ENCODE measurements around the gene CFAP61. TPM values are rescaled to one million over a fixed set of nuclear protein-coding genes. Genes with fewer than 3 reads are reported as not detected.
"Not testable (repeated sequence)": the region's sequence is repeated elsewhere in the genome, so short reads cannot be mapped to it uniquely, and the experiment has no call there.

The CFAP61 gene, protein sequence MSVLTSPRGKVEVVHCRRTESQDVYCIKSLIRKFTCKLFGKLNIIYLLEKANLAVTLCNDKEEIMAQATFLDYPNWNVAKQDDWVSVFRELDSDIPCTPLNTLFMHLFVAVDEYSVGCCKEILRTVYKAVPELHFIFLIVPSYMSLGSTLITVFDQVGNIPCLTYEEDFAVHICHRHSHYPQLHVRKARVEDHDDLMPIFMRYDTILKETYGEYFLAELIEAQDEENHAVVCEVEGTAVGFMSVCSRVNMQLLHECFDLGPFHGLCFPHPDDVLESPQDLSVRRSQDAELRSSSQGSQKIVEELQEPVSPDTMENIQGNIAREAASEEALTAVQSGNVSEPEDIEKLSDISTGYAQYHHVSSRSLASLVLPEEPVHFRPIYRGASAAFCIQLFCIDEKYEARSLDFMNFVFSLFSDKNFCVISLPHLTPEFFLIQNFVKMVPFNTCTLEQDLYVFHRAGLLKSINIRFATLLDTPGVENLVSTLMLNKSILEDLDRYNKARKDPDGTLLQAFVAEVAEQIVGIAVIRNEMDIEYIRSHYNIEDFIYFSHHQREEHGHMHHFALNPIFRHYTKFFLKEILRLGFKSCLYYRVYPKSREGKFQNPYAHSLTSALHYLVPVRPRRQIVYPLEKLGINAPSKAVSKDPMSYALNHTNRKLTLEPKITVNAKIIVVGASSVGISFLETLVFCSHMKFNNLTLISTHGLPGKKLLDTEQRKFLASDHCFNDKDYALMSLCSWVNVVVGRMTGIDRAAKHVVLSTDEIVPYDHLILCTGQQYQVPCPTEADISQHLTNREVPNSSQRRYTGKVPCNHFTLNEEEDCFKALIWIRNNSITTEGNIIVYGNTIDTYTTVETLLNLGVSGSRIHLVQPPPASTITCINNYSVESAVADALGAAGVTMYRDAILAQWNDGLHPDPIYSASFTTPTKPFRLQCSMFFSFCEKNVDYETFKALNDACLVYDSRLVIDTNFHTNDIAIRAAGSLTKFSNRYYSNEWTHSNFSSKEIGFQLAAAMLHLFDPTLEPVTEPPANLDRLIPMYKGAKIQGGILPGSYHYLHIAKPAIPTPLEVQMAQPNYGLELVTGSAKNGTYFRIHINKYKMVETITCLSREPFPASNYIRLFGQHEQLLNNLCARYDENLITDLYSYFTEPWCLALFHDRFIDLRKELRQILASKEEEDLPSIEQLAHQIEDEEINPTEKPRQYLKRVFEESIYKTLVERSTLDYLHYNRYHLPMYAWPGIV
- polyA plus RNA-seq (2011; rRNA removed) (not detected in 2 replicates), polyA minus RNA-seq (2011; rRNA and poly(A)+ RNA removed) (0.38 TPM in 1 of 2 replicates, not detected in the other)

DNA sequence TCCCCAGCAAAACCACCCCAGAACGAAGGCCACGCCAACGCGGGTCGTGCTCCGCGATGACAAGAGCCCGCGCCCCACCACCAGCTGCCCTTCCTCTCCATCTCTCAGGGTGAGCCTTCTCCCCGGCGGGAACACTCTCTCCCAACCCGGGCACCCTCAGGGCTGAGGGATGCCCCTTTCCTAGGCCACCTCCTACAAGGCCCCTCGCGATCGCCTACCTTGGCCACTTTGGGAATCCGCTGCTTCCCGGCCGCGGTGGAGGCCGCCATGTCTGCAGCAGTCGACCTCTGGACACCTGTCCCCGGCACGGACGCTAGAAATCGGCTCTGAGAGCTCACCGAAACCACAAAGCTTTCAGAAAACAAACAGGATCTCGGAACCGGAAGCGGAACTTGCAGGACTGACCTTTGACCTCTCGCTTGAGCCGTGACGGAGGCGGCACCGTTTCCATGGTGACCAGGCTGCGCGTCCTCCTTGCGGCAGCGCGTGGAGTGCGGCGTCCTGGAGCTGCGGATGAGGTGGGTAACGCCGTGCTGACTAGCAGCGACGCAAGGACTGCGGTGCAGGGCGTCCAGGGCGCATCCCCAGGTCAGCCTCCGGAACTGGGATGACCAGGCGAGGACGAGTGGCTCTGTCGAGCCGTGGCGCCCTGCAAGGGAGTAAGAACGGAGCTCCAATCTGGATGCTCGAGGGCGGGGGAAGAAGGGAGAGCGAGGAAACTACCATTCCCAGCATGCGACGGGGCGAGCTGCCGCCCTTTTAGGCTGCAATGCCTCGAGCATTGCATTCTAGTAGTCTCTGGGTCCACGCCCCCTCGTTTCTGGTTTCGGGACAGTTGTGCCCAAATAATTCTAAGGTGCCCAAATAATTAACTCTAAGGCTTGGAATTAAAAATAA, at the start of gene CFAP61, which contains the start of gene CRNKL1:
Gene CFAP61, plus strand, starts transcription at position 459 of the 897 bp plus-strand sequence. CDS start 4,122 bp downstream, outside the sequence.
Gene CRNKL1, minus strand, starts transcription at position 393 of the 897 bp plus-strand sequence. Its CDS starts 124 bp downstream, at position 269.
- no peak for TF ChIP-seq CTCF (IDR thresholded peaks at IDR 0.05; ENCODE audit: insufficient read depth, low read depth, low read length)
- DNase-seq (ENCODE audit: low read depth): peak; percentile 66
- ChIA-PET POLR2A (interaction anchor here (0.9 kb wide), 1 partner anchor 14 kb away, joined by 3 read pairs; no protein-coding TSS in a partner anchor), CTCF (interaction anchor here (0.6 to 2.3 kb wide), 10 partner anchors 13 to 561 kb away, joined by 3 to 4 read pairs (median 3); partner anchors contain the start of gene NAA20)
- Histone ChIP-seq H3K36me3 (ENCODE audit: control insufficient read depth, insufficient read depth, low read length) (peaks cover 3% of the 10 kb centered on the region), H3K27me3 (ENCODE audit: control insufficient read depth, insufficient read depth, low read length) (peaks cover 2% of the 10 kb centered on the region; the same call in 1 of the 2 replicates), H3K4me3 (ENCODE audit: low read depth, low read length) (peak within 1 kb of the TSS; percentile 81)

DNA sequence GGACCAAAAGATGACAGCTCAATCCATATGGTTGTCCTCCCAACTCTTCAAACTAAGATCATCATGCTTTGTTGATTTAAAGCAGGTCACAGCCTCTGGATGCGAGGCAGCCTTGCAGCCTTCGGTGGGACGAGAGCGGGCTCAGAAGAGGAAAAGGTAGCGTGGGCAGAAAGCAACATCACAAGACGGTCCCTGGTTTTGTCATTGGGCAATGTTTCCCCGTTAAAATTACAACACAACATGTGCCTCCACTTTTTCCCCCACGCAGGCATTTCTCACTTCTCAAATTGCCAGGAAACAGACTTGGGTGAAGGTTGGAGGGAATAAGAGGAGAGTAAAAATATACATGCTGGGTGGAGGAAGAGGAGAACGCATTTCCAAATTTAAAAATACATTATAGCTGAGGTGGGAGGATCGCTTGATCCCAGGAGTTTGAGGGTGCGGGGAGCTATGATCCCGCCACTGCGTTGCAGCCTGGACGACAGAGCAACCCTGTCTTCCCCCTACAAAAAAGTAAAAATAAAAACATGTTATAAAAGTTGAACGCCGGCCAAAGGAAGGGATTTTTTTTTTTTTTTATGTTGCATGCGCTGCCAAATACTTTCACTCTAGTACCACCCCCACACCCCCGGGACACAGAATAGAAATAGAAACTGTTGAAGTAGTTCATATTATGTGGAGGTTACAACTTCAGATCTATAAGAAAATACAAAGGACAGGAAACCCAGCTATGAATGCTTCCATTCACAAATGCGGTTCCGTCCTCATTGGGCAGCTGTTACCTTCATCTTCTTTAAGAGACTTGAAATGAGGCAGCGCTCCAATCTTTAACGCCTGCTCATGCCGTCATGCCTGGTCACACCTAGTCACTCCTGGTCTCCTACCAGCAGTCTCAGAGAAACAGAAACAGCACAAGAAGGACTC, 49.0 kb upstream of the CFAP61 start:
- TF ChIP-seq CTCF (IDR thresholded peaks at IDR 0.05; ENCODE audit: insufficient read depth, low read depth, low read length): no peak
- Histone ChIP-seq H3K4me3 (ENCODE audit: low read depth, low read length) (no peak overlapping the region), H3K36me3 (ENCODE audit: control insufficient read depth, insufficient read depth, low read length) (peaks cover 17% of the 10 kb centered on the region), H3K27me3 (ENCODE audit: control insufficient read depth, insufficient read depth, low read length) (no peaks in the 10 kb centered on the region)
- CTCF ChIA-PET: interaction anchor here (0.6 kb wide), 1 partner anchor 76 kb away, joined by 3 read pairs; no protein-coding TSS in a partner anchor
- DNase-seq (ENCODE audit: low read depth): no peak
- POLR2A ChIA-PET: interaction anchor here (1.0 kb wide), 1 partner anchor 11 kb away, joined by 4 read pairs; no protein-coding TSS in a partner anchor

DNA sequence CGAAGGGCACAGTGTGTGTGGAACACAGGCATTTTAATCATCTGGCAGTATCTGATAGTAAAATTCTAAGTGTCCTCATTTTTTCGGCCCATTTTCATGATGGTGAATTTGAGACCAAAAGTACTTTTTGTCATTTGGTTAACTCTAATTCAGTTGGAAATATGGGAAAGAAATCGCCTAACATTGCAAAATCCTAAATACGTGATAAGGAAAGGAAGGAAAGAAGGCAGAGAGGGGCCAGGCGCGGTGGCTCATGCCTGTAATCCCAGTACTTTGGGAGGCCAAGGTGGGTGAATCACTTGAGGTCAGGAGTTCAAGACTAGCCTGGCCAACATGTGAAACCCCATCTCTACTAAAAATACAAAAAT, 48.4 kb upstream of the CFAP61 start:
- H3K36me3 ChIP-seq (ENCODE audit: control insufficient read depth, insufficient read depth, low read length): peaks cover 11% of the 10 kb centered on the region
- CTCF ChIA-PET; H3K27me3 ChIP-seq (ENCODE audit: control insufficient read depth, insufficient read depth, low read length); POLR2A ChIA-PET; DNase-seq (ENCODE audit: low read depth); H3K4me3 ChIP-seq (ENCODE audit: low read depth, low read length): not testable (repeated sequence)

- Histone ChIP-seq H3K27me3 (ENCODE audit: control insufficient read depth, insufficient read depth, low read length) (no peaks in the 10 kb centered on the region), H3K4me3 (ENCODE audit: low read depth, low read length) (no peak overlapping the region), H3K36me3 (ENCODE audit: control insufficient read depth, insufficient read depth, low read length) (peaks cover 8% of the 10 kb centered on the region)
- ChIA-PET POLR2A (interaction anchor here (0.6 kb wide), 1 partner anchor 32 kb away, joined by 5 read pairs; no protein-coding TSS in a partner anchor), CTCF (interaction anchor here (0.8 to 1.7 kb wide), 3 partner anchors 12 to 312 kb away, joined by 3 to 6 read pairs (median 3); partner anchors contain the start of gene NAA20)
- no peak for DNase-seq (ENCODE audit: low read depth)
- no peak for TF ChIP-seq CTCF (IDR thresholded peaks at IDR 0.05; ENCODE audit: insufficient read depth, low read depth, low read length)
Observed at GRCh38 chr20:20005342-20005741, 47.0 kb upstream of the CFAP61 start.

Data from BJ (cell line).